ENCODE data around the gene BICC1.
"Not testable (repeated sequence)": the region's sequence is repeated elsewhere in the genome, so short reads cannot be mapped to it uniquely, and the experiment has no call there.

The BICC1 gene

GRCh38 chr10:58856508-58857240, 344.0 kb downstream of the BICC1 start:
- no peak for DNase-seq (ENCODE audit: low read depth, low spot score)

DNA sequence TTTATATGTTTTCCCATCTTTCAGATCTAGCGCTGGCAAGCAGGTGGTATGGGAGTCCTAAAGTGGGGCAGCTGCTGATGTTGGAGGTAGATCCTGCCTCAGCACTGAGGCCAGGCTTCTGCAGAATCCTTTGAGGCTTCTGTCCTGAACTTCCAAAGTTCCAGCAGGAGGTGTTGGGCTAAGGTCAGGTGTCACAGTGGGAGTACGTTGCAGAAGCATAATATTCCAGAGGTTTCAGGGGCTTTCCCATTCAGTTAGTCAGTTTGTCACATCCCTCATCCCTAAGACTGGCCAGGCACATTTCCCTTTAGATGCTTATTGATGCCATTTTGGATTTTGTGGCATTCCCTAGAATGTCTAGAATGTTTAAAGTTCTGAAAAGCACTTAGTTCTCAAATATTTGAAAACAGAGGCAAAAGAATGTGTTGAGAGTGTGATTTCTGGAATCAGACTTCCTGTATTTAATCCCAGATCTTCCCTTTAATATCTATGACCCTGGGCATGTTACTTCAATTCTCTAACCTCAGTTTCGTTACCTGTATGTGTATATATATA, 344.7 kb downstream of the BICC1 start:
- no peak for DNase-seq (ENCODE audit: low read depth, low spot score)

DNA sequence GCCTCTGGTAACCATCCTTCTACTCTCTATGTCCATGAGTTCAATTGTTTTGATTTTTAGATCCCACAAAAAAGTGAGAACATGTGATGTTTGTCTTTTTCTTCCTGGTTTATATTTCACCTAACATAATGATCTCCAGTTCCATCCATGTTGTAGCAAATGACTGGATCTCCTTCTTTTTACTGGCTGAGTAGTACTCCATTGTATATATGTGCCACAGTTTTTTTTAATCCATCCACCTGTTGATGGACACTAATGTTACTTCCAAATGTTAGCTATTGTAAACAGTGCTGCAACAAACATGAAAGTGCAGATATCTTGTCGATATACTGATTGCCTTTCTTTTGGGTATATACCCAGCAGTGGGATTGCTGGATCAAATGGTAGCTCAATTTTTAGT, 345.5 kb downstream of the BICC1 start:
- DNase-seq (ENCODE audit: low read depth, low spot score), result not testable (repeated sequence)

DNA sequence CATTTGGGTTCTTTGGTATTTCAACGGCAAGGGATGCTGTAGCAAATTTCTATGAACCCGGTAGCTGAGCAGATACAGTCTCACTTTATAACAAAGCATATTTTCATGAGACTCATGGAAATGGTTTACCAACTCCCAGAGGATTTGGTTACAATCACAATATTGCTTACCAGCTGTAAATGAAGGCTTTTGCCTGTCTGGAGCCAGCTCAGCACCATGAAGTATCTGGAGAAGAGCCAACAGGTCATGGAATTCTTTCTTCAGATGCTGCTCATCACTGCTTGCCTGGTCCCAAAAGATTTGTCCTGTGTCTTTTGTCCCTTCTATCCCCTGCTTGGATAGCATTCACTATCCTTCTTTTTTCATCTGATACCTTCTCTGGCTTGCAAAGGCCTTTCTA, 346.9 kb downstream of the BICC1 start:
- DNase-seq (ENCODE audit: low read depth, low spot score), result no peak

DNA sequence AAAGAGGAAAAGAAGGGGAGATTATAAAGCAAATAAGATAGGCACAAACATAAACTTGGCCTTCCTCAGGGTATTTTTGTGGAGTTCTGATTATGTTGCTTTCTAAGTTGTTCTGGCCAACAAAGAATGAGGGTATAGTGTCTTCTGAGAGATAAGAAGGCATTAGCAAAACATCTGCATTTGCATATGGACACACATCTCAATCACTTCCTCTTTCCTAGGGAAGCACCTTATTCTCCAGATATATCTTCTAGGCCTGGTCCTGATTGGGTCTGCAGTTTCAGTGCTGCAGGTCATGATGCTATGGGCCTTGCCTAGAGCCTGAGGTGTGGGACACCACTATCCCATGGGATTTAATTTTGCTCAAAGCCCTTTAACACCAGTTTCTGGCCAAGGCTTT, 355.0 kb downstream of the BICC1 start:
- no peak for DNase-seq (ENCODE audit: low read depth, low spot score)

DNA sequence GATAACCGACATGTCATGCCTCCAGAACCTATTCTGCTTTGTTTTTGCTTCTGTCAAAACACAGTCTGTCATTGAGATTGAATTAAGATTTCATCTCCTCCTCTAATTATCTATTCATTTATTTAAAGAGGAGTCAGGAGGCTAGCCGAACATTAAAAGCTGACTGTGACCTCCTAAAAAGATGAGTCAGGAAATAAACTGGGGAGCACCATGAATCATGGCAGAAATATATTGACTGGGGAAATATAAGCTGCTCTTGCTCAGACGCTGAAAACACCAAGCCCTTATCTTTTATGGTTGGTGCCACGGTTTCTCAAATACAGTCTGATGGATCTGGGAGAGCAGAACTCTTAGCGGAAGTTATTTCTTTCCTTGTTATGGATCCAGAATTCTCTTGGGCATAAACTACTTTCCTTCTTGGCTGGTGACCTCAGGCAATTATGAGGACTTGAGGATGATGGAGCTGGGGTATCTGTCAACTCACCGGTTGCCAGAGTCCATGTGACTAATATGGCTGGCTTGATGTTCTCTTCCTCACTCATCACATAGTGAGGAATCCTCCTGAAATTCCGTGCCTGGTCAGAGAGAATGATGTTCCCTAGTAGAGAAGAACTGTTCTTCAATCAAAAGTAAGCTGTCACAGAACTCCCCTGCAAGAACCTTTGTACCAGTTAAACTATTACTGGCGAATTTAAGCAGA, 356.2 kb downstream of the BICC1 start:
- DNase-seq (ENCODE audit: low read depth, low spot score), result no peak

GRCh38 chr10:58870070-58870469, 357.4 kb downstream of the BICC1 start:
- no peak for DNase-seq (ENCODE audit: low read depth, low spot score)

GRCh38 chr10:58873161-58873560, 360.5 kb downstream of the BICC1 start:
- no peak for DNase-seq (ENCODE audit: low read depth, low spot score)
